Measurements from ENCODE around the gene KCNG4.

Gene KCNG4, protein sequence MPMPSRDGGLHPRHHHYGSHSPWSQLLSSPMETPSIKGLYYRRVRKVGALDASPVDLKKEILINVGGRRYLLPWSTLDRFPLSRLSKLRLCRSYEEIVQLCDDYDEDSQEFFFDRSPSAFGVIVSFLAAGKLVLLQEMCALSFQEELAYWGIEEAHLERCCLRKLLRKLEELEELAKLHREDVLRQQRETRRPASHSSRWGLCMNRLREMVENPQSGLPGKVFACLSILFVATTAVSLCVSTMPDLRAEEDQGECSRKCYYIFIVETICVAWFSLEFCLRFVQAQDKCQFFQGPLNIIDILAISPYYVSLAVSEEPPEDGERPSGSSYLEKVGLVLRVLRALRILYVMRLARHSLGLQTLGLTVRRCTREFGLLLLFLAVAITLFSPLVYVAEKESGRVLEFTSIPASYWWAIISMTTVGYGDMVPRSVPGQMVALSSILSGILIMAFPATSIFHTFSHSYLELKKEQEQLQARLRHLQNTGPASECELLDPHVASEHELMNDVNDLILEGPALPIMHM

DNA sequence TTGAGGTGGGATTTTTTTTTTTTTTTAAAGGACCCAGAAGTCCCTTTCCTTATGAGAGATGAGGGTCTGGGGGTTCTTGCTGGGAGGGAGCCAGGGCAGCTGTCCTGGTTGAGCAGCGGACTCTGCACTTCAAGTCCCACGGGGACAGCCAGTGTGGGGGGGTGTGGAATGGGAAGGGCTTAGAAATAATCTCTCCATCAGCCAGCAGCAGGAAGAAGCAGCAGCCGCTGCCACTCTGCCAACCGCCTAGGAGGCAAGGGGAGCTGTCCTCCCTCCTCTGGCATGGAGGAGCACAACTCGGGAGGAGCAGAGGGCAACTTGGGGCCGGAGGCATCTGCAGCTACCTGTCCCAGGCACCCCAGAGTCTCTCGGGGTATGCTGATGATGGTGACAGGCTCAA is at the start of gene KCNG4:
KCNG4 (minus strand) TSS at position 104 of the 400 bp plus-strand sequence. CDS start 2,527 bp downstream, outside the sequence.
- TF ChIP-seq, protein P1, sequence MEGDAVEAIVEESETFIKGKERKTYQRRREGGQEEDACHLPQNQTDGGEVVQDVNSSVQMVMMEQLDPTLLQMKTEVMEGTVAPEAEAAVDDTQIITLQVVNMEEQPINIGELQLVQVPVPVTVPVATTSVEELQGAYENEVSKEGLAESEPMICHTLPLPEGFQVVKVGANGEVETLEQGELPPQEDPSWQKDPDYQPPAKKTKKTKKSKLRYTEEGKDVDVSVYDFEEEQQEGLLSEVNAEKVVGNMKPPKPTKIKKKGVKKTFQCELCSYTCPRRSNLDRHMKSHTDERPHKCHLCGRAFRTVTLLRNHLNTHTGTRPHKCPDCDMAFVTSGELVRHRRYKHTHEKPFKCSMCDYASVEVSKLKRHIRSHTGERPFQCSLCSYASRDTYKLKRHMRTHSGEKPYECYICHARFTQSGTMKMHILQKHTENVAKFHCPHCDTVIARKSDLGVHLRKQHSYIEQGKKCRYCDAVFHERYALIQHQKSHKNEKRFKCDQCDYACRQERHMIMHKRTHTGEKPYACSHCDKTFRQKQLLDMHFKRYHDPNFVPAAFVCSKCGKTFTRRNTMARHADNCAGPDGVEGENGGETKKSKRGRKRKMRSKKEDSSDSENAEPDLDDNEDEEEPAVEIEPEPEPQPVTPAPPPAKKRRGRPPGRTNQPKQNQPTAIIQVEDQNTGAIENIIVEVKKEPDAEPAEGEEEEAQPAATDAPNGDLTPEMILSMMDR (IDR thresholded peaks at IDR 0.05; ENCODE audit: borderline replicate concordance, control extremely low read depth, extremely low read depth, insufficient read depth, missing control alignments), result no peak
- DNase-seq (ENCODE audit: low spot score), result no peak
- in situ Hi-C loops (cut with MboI; ENCODE audit: low sequenced_read_pairs, unreplicated experiment), result no loop called here

DNA sequence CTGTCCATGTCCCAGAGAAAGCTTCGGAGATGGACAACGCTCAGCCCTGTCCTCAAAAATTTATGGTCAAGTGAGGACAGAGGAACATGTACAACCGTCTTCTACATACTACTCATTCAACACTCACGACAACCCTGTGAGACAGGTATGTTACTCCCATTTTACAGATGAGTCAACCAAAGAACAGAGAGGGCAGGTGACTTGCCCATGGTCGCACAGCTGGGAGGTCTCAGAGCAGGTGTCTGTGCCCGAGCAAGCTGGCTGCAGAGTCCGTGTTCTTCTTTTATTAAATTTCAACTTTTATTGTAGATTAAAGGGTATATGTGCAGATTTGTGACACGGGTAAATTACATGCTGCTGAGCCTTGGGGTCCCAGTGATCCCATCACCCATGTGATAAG is 49.1 kb upstream of the KCNG4 start:
- DNase-seq (ENCODE audit: low spot score), result no peak
- in situ Hi-C loops (cut with MboI; ENCODE audit: low sequenced_read_pairs, unreplicated experiment), result loop anchor here (25.0 kb wide), 2 partner anchors 198 to 323 kb away; partner anchors contain the start of gene COTL1
- TF ChIP-seq, protein P1 (IDR thresholded peaks at IDR 0.05; ENCODE audit: borderline replicate concordance, control extremely low read depth, extremely low read depth, insufficient read depth, missing control alignments), result no peak

DNA sequence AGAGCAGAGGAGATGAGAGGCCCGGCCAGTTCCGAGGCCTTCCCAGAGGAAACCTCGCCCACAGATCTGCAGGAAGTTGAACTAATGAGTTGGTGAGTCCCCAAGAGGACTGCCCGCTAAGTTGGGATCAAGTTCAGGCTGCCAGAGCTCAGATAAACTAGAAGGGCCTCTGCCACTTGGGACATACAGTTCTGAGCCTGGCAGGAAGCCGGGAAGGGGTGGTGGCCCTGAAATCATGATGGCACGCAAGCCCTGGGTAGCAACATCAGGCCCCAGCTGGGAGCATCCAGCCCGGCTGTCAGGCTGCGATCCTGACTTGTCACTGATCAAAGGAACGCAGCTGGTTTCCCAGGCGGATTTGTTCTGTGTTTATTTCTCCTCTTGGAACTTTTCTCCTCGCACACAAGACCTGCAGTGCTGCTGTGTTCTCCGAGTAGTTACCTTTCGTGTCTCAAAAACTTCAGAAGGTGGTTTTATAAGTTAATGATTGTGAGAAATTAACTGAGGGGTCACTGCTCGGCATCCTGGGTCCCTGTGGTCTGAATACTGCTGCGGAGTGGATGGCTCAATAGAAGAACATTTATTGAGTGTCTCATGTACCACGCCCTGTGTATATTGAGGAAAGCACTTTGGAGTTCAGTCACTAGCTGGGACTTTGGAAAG is 46.9 kb upstream of the KCNG4 start:
- TF ChIP-seq, protein P1 (IDR thresholded peaks at IDR 0.05; ENCODE audit: borderline replicate concordance, control extremely low read depth, extremely low read depth, insufficient read depth, missing control alignments), result no peak
- no peak for DNase-seq (ENCODE audit: low spot score)
- in situ Hi-C loops (cut with MboI; ENCODE audit: low sequenced_read_pairs, unreplicated experiment), result loop anchor here (25.0 kb wide), 2 partner anchors 201 to 326 kb away; partner anchors contain the start of gene COTL1

DNA sequence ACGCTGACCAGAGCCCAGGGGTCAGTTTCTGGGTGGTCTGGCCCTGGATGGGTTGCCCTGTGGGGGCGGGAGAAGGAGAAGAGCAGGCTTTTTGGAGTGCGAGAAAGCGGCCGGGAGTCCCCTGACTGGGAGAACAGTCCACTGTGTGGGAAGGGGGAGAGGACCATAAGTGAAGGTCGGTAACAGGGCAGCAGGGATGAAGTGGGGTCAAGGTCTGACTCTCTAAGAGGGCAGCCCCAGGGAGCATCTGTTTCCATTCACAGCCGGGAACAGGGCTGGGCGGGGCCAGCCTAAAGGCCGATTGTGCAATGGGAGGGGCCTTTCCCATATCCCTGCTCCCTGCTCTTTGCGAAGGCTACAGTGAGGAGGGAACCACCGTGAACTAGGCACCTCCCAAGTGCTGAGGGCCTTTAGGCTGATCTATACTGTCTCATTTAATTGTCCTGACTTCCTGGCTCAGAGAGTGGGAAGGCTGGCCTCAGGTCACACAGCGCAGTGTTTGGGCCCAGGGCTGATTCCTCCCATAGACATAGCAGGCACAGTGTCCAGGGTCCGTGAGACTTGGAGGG is 44.4 kb upstream of the KCNG4 start:
- TF ChIP-seq, protein P1 (IDR thresholded peaks at IDR 0.05; ENCODE audit: borderline replicate concordance, control extremely low read depth, extremely low read depth, insufficient read depth, missing control alignments), result no peak
- in situ Hi-C loops (cut with MboI; ENCODE audit: low sequenced_read_pairs, unreplicated experiment), result loop anchor here (25.0 kb wide), 2 partner anchors 203 to 328 kb away; partner anchors contain the start of gene COTL1
- no peak for DNase-seq (ENCODE audit: low spot score)

DNA sequence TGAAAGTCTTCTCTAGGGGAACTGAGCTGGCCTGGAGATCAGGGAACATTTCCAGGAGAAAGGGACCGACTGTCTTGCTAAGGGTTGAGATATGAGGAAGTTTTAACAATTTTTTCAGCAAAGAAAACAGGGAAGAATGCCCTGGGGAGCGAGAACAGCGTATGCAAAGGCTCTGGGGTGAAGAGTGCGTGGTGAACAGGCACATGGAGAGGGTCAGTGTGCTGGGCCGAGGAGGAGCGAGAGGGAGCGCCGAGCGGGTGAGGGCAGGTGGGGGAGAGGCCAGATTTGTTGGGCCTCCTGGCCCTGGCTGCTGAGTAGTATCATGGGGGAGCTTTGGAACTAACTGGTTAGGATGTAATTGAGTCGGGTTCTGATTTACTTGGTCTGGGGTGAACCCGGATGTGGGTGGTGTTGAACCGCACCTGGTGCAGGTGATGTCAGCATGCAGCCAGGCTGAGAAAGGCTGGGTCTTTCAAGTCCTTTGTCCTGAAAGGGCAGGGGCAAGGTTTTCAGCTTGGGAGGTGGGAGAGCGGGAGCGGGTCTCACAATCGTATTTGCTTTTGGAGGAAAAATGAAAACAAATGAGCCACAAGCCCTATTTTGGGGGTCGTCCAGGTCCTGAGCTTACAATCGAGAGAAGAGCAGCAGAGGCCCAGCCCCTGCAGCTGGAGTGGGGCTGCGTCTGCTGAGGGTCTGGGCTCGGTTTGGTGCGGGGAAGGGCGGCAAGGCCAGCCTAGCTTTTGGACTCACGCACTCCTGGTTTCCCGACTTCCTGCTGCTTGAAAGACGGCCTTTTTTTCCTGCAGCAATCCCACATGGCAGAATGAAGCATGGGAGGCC is 43.7 kb upstream of the KCNG4 start:
- TF ChIP-seq, protein P1 (IDR thresholded peaks at IDR 0.05; ENCODE audit: borderline replicate concordance, control extremely low read depth, extremely low read depth, insufficient read depth, missing control alignments), result no peak
- in situ Hi-C loops (cut with MboI; ENCODE audit: low sequenced_read_pairs, unreplicated experiment), result loop anchor here (25.0 kb wide), 2 partner anchors 204 to 329 kb away; partner anchors contain the start of gene COTL1
- DNase-seq (ENCODE audit: low spot score), result no peak

All from GM13976 (cell line).